ENCODE measurements around the gene CD2BP2. TPM values are rescaled to one million over a fixed set of nuclear protein-coding genes. Genes with fewer than 3 reads are reported as not detected.

CD2BP2 gene
- total and polyA plus RNA-seq, 2 of the 13 experiments (the other 11 are each of a cell fraction or from before 2014, with no cell fraction given), result 24.9 to 54.6 TPM

GRCh38 chr16:30370456-30371247 is 15.5 kb upstream of the CD2BP2 start, which contains the start of gene TBC1D10B (continued):
- TF ChIP-seq ATF6 (CRISPR knock-in tag; conservative IDR thresholded peaks at IDR 0.05), result 0 out of 2 replicates have a peak, but pooled peaks have one; percentile 19
- TF ChIP-seq NR3C1 (CRISPR knock-in tag; IDR thresholded peaks at IDR 0.05), result no peak
- TF ChIP-seq PCBP1 (IDR thresholded peaks at IDR 0.05; ENCODE audit: borderline replicate concordance, low read depth, low read length), result no peak
- TF ChIP-seq BORCS8-MEF2B (CRISPR knock-in tag; IDR thresholded peaks at IDR 0.05), result no peak
- TF ChIP-seq MXI1 (IDR thresholded peaks at IDR 0.05; ENCODE audit: borderline replicate concordance, low read depth, low read length), result peak; percentile 87; the same call in 1 of the 3 replicates
- no peak for TF ChIP-seq PAX8 (CRISPR knock-in tag; IDR thresholded peaks at IDR 0.05; ENCODE audit: borderline replicate concordance)
- peak; percentile 100 for TF ChIP-seq HOXA5 (CRISPR knock-in tag; IDR thresholded peaks at IDR 0.05)
- TF ChIP-seq ARID2 (CRISPR knock-in tag; IDR thresholded peaks at IDR 0.05; ENCODE audit: borderline replicate concordance), result no peak
- peak; percentile 89 for TF ChIP-seq CREB1 (IDR thresholded peaks at IDR 0.05)
- peak; percentile 94 for TF ChIP-seq CREB1 (CRISPR knock-in tag; IDR thresholded peaks at IDR 0.05)
- TF ChIP-seq, protein P1, sequence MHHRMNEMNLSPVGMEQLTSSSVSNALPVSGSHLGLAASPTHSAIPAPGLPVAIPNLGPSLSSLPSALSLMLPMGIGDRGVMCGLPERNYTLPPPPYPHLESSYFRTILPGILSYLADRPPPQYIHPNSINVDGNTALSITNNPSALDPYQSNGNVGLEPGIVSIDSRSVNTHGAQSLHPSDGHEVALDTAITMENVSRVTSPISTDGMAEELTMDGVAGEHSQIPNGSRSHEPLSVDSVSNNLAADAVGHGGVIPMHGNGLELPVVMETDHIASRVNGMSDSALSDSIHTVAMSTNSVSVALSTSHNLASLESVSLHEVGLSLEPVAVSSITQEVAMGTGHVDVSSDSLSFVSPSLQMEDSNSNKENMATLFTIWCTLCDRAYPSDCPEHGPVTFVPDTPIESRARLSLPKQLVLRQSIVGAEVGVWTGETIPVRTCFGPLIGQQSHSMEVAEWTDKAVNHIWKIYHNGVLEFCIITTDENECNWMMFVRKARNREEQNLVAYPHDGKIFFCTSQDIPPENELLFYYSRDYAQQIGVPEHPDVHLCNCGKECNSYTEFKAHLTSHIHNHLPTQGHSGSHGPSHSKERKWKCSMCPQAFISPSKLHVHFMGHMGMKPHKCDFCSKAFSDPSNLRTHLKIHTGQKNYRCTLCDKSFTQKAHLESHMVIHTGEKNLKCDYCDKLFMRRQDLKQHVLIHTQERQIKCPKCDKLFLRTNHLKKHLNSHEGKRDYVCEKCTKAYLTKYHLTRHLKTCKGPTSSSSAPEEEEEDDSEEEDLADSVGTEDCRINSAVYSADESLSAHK (CRISPR knock-in tag; IDR thresholded peaks at IDR 0.05; ENCODE audit: borderline replicate concordance), result no peak
- TF ChIP-seq HCFC1 (IDR thresholded peaks at IDR 0.05; ENCODE audit: low read depth, low read length), result no peak; the same call in 1 of the 2 replicates
- TF ChIP-seq KDM4B (CRISPR knock-in tag; IDR thresholded peaks at IDR 0.05), result no peak
- no peak for TF ChIP-seq ZNF44 (CRISPR knock-in tag; IDR thresholded peaks at IDR 0.05)
- TF ChIP-seq PREB (CRISPR knock-in tag; IDR thresholded peaks at IDR 0.05), result no peak
- no peak for TF ChIP-seq ZNF674 (CRISPR knock-in tag; IDR thresholded peaks at IDR 0.05; ENCODE audit: low read depth)
- TF ChIP-seq ERF (CRISPR knock-in tag; IDR thresholded peaks at IDR 0.05), result peak; percentile 63
- no peak for TF ChIP-seq CAMTA2 (CRISPR knock-in tag; IDR thresholded peaks at IDR 0.05; ENCODE audit: borderline replicate concordance)
- TF ChIP-seq NR1H2 (CRISPR knock-in tag; IDR thresholded peaks at IDR 0.05; ENCODE audit: borderline replicate concordance, low read depth), result no peak
- TF ChIP-seq PHF21A (CRISPR knock-in tag; IDR thresholded peaks at IDR 0.05), result peak; percentile 70; the same call in 1 of the 2 replicates
- TF ChIP-seq THYN1 (CRISPR knock-in tag; IDR thresholded peaks at IDR 0.05; ENCODE audit: borderline replicate concordance, low read depth), result no peak
- TF ChIP-seq BRCA1 (CRISPR knock-in tag; IDR thresholded peaks at IDR 0.05), result no peak
- no peak for TF ChIP-seq SAFB2 (CRISPR knock-in tag; IDR thresholded peaks at IDR 0.05; ENCODE audit: borderline replicate concordance, low read depth)
- no peak for TF ChIP-seq ZNF138 (CRISPR knock-in tag; IDR thresholded peaks at IDR 0.05; ENCODE audit: low read depth)
- no peak for TF ChIP-seq ZNF546 (CRISPR knock-in tag; conservative IDR thresholded peaks at IDR 0.05)
- TF ChIP-seq RARA (CRISPR knock-in tag; IDR thresholded peaks at IDR 0.05), result no peak
- no peak for TF ChIP-seq ZNF510 (CRISPR knock-in tag; IDR thresholded peaks at IDR 0.05; ENCODE audit: low read depth)
